PFSK-1 (cell line): ENCODE results near the gene ZFP36.
A peak's percentile ranks its signal among the peaks of the same experiment; 100 is the strongest.

Source experiments
- FOXP2 ChIP-seq: optimal IDR thresholded peaks from 2 replicates; pipeline ENCODE3; 2011; ENCODE audit warnings: borderline replicate concordance, control low read depth, inconsistent platforms; ENCODE audit not compliant: insufficient read depth; ENCODE audit errors: extremely low read length, extremely low read depth
- POLR2AphosphoS5 ChIP-seq: IDR thresholded peaks from 2 replicates; pipeline ENCODE4 v1.6.1; 2012; ENCODE audit warnings: low read depth, mild to moderate bottlenecking, control low read depth, low read length, moderate library complexity
- SIN3A ChIP-seq: IDR thresholded peaks from 2 replicates; pipeline ENCODE4 v1.6.1; 2012; ENCODE audit warnings: mild to moderate bottlenecking, low read length, moderate library complexity, borderline replicate concordance; ENCODE audit not compliant: insufficient read depth
- TAF1 ChIP-seq: IDR thresholded peaks from 2 replicates; pipeline ENCODE4 v1.6.1; 2012; ENCODE audit warnings: low read length, control low read depth, borderline replicate concordance; ENCODE audit not compliant: insufficient read depth
- TF ChIP-seq, protein P1 (sequence below), 2 experiments: IDR thresholded peaks; 2 replicates each; pipeline versions ENCODE4 v1.6.1 to v1.8.0; 2011 to 2012; ENCODE audit warnings: low read depth in 2 of 2, low read length in 2 of 2, control low read depth in 1 of 2, inconsistent platforms in 1 of 2, mild to moderate bottlenecking in 1 of 2, moderate library complexity in 1 of 2; ENCODE audit not compliant: insufficient read depth in 1 of 2

- TF ChIP-seq, protein P1, sequence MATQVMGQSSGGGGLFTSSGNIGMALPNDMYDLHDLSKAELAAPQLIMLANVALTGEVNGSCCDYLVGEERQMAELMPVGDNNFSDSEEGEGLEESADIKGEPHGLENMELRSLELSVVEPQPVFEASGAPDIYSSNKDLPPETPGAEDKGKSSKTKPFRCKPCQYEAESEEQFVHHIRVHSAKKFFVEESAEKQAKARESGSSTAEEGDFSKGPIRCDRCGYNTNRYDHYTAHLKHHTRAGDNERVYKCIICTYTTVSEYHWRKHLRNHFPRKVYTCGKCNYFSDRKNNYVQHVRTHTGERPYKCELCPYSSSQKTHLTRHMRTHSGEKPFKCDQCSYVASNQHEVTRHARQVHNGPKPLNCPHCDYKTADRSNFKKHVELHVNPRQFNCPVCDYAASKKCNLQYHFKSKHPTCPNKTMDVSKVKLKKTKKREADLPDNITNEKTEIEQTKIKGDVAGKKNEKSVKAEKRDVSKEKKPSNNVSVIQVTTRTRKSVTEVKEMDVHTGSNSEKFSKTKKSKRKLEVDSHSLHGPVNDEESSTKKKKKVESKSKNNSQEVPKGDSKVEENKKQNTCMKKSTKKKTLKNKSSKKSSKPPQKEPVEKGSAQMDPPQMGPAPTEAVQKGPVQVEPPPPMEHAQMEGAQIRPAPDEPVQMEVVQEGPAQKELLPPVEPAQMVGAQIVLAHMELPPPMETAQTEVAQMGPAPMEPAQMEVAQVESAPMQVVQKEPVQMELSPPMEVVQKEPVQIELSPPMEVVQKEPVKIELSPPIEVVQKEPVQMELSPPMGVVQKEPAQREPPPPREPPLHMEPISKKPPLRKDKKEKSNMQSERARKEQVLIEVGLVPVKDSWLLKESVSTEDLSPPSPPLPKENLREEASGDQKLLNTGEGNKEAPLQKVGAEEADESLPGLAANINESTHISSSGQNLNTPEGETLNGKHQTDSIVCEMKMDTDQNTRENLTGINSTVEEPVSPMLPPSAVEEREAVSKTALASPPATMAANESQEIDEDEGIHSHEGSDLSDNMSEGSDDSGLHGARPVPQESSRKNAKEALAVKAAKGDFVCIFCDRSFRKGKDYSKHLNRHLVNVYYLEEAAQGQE (IDR thresholded peaks at IDR 0.05; ENCODE audit: insufficient read depth in 1 of 2, low read depth in 2 of 2, low read length in 2 of 2): no peak
- TF ChIP-seq POLR2AphosphoS5: peak; percentile 4; the same call in 1 of the 2 replicates
- TF ChIP-seq SIN3A: no peak
- no peak for TF ChIP-seq TAF1
- no peak for TF ChIP-seq FOXP2
Measured at GRCh38 chr19:39400061-39400460, 6.6 kb upstream of the ZFP36 start.
